Measurements from ENCODE around the gene ADO.

ADO gene

GRCh38 chr10:62805231-62806099 lies 945 bp downstream of the ADO start:
- no peak for TF ChIP-seq CTCF (IDR thresholded peaks at IDR 0.05; ENCODE audit: low read depth, low read length, missing control alignments)
- DNase-seq (ENCODE audit: low read depth), result no peak
- peak overlapping the region; percentile 90 for H3K4me3 ChIP-seq (ENCODE audit: low read depth, low read length)

GRCh38 chr10:62806251-62806650 lies 1.7 kb downstream of the ADO start:
- DNase-seq (ENCODE audit: low read depth), result no peak
- no peak for TF ChIP-seq CTCF (IDR thresholded peaks at IDR 0.05; ENCODE audit: low read depth, low read length, missing control alignments)
- peak overlapping the region; percentile 90 for H3K4me3 ChIP-seq (ENCODE audit: low read depth, low read length)

DNA sequence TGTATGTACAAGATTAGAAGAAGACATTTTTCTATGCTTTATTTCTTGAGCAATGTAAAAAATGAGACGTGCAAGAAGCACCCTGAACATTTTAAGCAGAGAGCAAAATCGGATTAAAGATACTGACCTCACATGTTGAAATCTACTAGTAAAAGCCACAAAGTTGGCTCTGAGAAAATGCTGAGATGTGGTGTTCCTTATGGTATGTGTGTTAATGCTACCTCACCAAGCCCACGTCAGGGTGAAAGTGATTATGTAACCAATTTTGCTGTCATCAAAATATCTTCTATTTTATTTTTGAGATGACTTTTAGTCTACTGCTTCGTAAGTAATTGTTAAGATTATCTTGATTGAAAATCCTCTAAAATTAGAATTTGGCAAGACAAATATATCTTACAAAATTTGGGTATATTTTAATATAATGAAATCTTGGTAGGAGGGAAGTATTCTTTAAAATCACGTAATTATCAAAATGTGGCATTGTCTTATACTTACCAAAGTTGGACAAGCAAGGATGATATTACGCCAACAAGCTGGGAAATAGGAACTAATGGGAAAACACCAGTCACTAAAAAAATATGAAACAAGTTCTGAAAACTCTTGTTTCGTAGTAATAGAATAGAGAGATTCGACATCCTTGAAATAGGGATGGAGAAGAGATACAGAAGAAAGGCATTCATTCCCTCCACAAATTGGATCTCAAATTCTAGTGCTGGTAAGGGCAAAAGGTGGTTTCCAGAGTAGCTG lies 5.8 kb downstream of the ADO start:
- H3K4me3 ChIP-seq (ENCODE audit: low read depth, low read length), result no peak overlapping the region
- TF ChIP-seq CTCF (IDR thresholded peaks at IDR 0.05; ENCODE audit: low read depth, low read length, missing control alignments), result no peak
- no peak for DNase-seq (ENCODE audit: low read depth)

DNA sequence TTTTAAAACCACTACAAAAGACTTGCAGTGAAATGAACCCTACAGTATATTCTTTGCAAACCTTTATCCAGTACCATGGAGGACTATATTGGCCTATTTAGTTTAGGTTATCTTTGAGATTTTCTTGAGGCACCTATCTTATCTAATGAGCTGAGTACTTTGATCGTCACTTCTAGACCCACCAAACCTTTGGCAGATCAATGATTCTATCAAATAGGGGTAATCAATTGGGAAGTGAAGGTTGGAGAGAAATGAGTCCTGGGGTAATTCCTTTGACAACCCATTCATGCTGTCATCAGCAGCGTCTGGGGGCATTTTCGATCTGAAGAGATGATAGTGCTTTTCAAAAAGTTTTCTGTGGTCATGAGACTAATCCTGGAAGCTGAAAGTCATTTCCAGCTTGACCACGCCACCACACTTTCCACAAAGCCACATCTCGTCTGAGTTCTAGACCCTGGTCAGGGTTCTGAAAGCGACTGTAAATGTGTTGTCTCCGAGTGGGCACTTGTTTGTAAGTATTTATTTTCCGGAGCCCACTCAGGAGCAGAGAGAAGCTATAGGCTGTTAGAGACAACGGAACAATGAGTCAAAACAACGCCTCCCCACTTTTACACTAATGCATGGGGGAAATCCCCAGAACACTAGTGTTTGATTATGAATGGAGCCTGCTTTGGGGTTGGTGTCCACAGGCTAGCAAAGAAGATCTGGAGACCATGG lies 6.8 kb downstream of the ADO start:
- no peak overlapping the region for H3K4me3 ChIP-seq (ENCODE audit: low read depth, low read length)

DNA sequence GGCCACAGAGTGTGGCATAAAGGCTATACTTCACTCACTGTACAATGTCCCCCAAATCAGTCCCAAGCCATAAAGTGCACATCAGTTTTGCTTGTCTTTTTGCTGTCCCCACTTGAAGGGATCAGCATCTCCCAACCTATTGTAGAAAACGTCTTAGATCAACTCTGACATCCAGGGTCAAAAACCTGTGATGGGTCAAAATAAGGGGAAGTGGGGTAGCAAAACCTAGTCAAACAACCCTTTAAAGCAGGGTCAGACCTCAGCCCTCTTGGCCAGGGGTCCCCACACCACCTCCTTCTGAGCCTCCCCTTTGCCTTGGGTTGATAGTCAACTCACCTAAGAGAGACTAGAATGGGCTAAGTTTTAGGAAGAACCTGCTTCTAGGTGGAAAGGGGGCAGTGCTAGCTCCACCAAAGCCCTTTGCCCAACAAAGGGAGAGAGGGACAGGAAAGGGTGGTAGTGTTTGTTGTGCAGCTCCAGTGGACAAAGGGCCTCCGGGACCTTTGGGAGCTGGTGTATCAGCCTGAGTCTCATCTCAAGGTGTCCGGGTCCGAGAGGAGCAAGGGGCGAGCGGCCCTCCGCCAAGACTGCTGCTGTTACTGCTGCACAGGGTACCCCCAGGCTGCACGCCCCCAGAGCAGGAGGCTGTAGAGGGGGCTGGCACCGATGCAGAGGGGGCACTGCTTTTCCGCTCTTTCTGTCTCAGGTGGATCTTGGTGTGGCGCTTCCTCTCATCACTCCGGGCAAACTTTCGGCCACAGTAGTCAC lies 8.3 kb downstream of the ADO start:
- no peak for DNase-seq (ENCODE audit: low read depth)
- H3K4me3 ChIP-seq (ENCODE audit: low read depth, low read length), result peak overlapping the region; percentile 34
- TF ChIP-seq CTCF (IDR thresholded peaks at IDR 0.05; ENCODE audit: low read depth, low read length, missing control alignments), result no peak

More for the DNA sequence above, 6.8 kb downstream of the ADO start:
- peak; percentile 78 for DNase-seq (ENCODE audit: low read depth)
- TF ChIP-seq CTCF (IDR thresholded peaks at IDR 0.05; ENCODE audit: low read depth, low read length, missing control alignments), result no peak

DNA sequence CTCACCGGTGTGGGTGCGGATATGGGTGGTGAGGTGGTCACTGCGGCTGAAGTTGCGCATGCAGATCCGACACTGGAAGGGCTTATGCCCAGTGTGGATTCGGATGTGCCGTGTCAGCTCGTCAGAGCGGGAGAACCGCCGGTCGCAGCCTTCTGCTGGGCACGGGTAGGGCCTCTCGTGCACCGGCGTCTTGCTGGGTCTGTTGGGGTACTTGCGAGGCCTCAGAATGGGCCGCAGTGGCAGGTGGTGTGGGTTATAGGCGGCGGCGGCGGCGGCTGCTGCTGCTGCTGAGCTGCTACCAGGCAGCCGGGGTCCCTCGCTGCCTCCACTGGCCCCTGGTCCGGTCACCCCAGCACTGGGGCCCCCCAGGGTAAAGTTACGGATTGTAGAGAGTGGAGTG lies 8.9 kb downstream of the ADO start:
- no peak for DNase-seq (ENCODE audit: low read depth)
- TF ChIP-seq CTCF (IDR thresholded peaks at IDR 0.05; ENCODE audit: low read depth, low read length, missing control alignments), result no peak
- H3K4me3 ChIP-seq (ENCODE audit: low read depth, low read length), result peak overlapping the region; percentile 83

All from GM12864 (cell line).